ENCODE results near the gene GLS2. TPM values are rescaled to one million over a fixed set of nuclear protein-coding genes. Genes with fewer than 3 reads are reported as not detected.

GLS2 gene
- total RNA-seq, 4 donors from 2014 or later = 0.53 to 1.9 TPM; not detected in 2

DNA sequence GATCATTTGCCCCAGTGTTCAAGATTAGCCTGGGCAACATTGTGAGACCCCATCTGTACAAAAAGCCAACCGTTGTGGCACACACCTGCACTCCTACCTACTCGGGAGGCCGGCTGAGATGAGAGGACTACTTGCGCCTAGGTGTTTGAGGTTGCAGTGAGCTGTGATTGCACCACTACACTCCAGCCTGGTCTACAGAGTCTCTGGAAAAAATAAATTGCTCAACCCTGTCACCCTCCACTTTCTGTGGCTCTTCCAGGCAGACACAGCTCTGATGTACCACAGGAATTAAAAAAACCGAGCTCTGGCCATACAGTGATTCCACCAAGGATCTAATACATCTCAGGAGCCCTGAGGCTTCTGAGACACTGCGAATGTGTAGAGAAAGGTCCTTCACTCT lies 53.1 kb downstream of the GLS2 start:
- ATAC-seq (no peak), DNase-seq (no peak)
- H3K4me1 ChIP-seq = no peaks in the 10 kb centered on the region
- no peak overlapping the region for H3K27ac ChIP-seq
- no peak overlapping the region for H3K4me3 ChIP-seq
- in situ Hi-C loops (cut with MboI; ENCODE audit: low sequenced_read_pairs in 4 of 4) (no loop called here), intact Hi-C loops (cut with DNase I; ENCODE audit: low total_unique reads) (no loop called here)
- H3K36me3 ChIP-seq = no peaks in the 10 kb centered on the region
- TF ChIP-seq CTCF (IDR thresholded peaks at IDR 0.05 in 4 of 5, conservative IDR thresholded peaks at IDR 0.05 in 1 of 5) = no peak
- no peak for TF ChIP-seq POLR2A (IDR thresholded peaks at IDR 0.05)
- H3K9me3 ChIP-seq = no peaks in the 10 kb centered on the region
- no peaks in the 10 kb centered on the region for H3K27me3 ChIP-seq

DNA sequence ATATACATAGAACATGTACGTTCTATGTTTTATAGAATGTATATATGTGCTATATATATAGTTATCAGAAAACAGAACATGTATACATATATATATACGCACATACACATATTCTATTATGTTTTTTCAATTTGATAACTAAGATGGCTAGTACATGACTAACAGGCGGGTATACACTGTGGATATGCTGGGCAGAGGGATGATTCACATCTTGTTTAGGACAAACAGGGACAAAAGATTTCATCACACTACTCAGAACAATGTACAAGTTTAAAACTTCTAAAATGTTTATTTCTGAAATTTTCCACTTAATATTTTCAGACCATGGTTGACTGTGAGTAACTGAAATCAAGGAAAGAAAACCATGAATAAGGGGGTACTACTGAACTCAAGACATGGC lies 56.1 kb downstream of the GLS2 start:
- in situ Hi-C loops (cut with MboI; ENCODE audit: low sequenced_read_pairs in 4 of 4) (no loop called here), intact Hi-C loops (cut with DNase I; ENCODE audit: low total_unique reads) (no loop called here)
- no peak for DNase-seq
- H3K9me3 ChIP-seq = no peaks in the 10 kb centered on the region
- no peak for ATAC-seq
- H3K27me3 ChIP-seq = no peaks in the 10 kb centered on the region
- H3K4me3 ChIP-seq = no peak overlapping the region
- no peaks in the 10 kb centered on the region for H3K4me1 ChIP-seq
- H3K27ac ChIP-seq = no peak overlapping the region
- no peaks in the 10 kb centered on the region for H3K36me3 ChIP-seq
- TF ChIP-seq POLR2A (IDR thresholded peaks at IDR 0.05) (no peak), CTCF (IDR thresholded peaks at IDR 0.05 in 4 of 5, conservative IDR thresholded peaks at IDR 0.05 in 1 of 5) (no peak)

- no peak for TF ChIP-seq POLR2A (IDR thresholded peaks at IDR 0.05)
- TF ChIP-seq CTCF (IDR thresholded peaks at IDR 0.05 in 4 of 5, conservative IDR thresholded peaks at IDR 0.05 in 1 of 5) = no peak
- Histone ChIP-seq H3K27me3 (no peaks in the 10 kb centered on the region), H3K27ac (no peak overlapping the region), H3K4me3 (no peak overlapping the region), H3K36me3 (no peaks in the 10 kb centered on the region), H3K4me1 (no peaks in the 10 kb centered on the region), H3K9me3 (no peaks in the 10 kb centered on the region)
- ATAC-seq (no peak), DNase-seq (no peak)
- intact Hi-C loops (cut with DNase I; ENCODE audit: low total_unique reads) (no loop called here), in situ Hi-C loops (cut with MboI; ENCODE audit: low sequenced_read_pairs in 4 of 4) (no loop called here)
Measured at GRCh38 chr12:56431288-56431687, 56.7 kb downstream of the GLS2 start.

DNA sequence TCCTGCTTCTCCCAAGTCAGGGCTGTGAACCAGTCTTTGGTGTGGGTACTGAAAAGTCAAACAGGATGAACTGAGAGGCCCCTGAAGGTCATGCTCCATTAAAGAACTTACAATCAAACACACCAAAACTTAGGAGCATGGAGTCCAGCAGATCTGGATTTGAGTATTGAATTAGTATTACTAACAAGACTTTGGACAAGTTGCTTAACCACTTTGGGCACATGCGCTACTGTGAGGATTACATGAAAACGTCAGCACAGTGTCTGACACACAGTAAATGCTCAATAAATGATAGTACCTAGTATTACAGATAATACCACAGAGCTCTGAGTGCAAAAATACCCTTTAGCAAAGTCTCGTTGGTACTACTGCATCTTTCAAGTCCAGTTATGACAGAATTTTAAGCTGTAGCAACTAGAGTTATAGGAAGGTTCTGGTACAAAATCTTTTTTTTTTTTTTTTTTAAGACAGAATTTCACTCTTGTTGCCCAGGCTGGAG lies 62.0 kb downstream of the GLS2 start:
- DNase-seq (no peak), ATAC-seq (no peak)
- in situ Hi-C loops (cut with MboI; ENCODE audit: low sequenced_read_pairs in 4 of 4) (no loop called here), intact Hi-C loops (cut with DNase I; ENCODE audit: low total_unique reads) (no loop called here)
- H3K9me3 ChIP-seq = no peaks in the 10 kb centered on the region
- H3K27ac ChIP-seq = no peak overlapping the region
- no peaks in the 10 kb centered on the region for H3K36me3 ChIP-seq
- H3K27me3 ChIP-seq = no peaks in the 10 kb centered on the region
- H3K4me1 ChIP-seq = no peaks in the 10 kb centered on the region
- H3K4me3 ChIP-seq = no peak overlapping the region
- TF ChIP-seq POLR2A (IDR thresholded peaks at IDR 0.05) = no peak
- no peak for TF ChIP-seq CTCF (IDR thresholded peaks at IDR 0.05 in 4 of 5, conservative IDR thresholded peaks at IDR 0.05 in 1 of 5)

DNA sequence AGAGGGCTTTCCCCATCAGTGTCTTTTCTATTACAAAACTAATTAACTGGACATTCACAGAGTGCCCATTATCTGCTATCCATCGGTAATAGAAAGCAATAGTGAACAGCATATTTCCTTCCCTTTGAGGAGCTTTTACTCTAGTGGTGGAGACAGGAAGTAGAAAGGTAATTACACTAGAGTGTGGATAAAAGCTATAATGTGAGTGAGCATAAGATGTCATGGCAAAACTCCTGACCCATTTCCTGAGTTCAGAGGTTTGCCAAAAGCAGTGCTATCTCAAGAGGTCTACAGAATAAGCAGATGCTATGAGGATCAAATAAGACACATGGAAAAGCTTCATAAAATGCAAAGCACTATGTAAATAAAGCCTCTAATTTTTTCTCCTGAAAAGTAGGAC lies 62.8 kb downstream of the GLS2 start:
- Histone ChIP-seq H3K27me3 (no peaks in the 10 kb centered on the region), H3K4me3 (no peak overlapping the region), H3K9me3 (no peaks in the 10 kb centered on the region), H3K36me3 (no peaks in the 10 kb centered on the region), H3K4me1 (no peaks in the 10 kb centered on the region), H3K27ac (no peak overlapping the region)
- in situ Hi-C loops (cut with MboI; ENCODE audit: low sequenced_read_pairs in 4 of 4) (no loop called here), intact Hi-C loops (cut with DNase I; ENCODE audit: low total_unique reads) (no loop called here)
- ATAC-seq = no peak
- TF ChIP-seq POLR2A (IDR thresholded peaks at IDR 0.05) (no peak), CTCF (IDR thresholded peaks at IDR 0.05 in 4 of 5, conservative IDR thresholded peaks at IDR 0.05 in 1 of 5) (no peak)
- no peak for DNase-seq

Data from gastrocnemius medialis (tissue), 4 donors.